Measurements from ENCODE around the gene ARHGAP26.

Gene ARHGAP26

DNA sequence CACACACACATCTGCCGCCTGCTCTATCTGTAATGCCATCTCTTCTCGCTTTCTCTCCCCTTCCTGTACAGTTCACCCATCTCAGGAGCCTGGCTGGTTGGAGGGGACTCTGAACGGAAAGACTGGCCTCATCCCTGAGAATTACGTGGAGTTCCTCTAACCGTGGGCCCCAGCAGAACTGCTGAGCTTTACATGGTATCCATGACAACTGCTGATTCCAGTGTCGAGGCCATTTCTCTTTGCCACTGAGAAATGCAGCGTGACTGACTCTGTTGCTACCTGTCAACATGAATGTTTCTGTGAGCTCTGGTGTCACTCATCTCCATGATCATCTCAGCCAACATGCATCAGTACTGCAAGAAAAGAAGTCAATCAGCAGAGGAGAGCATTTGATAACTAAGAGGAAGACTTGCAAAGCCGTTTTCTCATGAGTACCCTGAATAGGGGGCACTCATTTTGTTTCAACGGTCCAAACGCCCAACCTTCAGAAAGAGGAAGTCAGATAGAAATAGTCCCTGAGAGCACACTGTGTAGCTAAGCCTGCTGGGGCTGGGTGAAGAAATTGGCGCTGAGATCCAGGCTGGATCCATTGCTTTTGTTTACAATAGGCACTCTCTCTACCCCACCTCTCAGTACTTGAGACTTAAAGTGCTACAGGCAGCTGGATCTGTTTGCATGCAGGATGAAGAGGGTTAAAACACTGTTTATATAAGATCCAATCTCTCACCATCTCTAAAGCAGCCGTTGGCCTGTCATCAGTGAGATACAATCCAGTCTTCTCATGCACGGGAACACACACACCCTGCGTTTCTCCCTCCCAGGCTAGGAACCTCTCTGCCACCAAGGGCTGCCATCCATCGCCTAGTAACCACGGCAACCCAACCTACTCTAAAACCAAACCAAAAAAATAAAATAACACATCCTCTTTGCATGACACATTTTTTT is 452.4 kb downstream of the ARHGAP26 start:
- no peaks in the 10 kb centered on the region for H3K9me3 ChIP-seq
- peaks cover 0 to 16% (median 8%) of the 10 kb centered on the region in 3 donors for H3K36me3 ChIP-seq
- no peaks in the 10 kb centered on the region for H3K27me3 ChIP-seq
- no peak for TF ChIP-seq CTCF (IDR thresholded peaks at IDR 0.05)
- intact Hi-C loops (cut with DNase I; ENCODE audit: low total_unique reads), result no loop called here
- no peak overlapping the region for H3K27ac ChIP-seq
- no peak for DNase-seq
- H3K4me3 ChIP-seq, result no peak overlapping the region
- H3K4me1 ChIP-seq, result peaks cover 0 to 4% (median 0%) of the 10 kb centered on the region in 4 donors

DNA sequence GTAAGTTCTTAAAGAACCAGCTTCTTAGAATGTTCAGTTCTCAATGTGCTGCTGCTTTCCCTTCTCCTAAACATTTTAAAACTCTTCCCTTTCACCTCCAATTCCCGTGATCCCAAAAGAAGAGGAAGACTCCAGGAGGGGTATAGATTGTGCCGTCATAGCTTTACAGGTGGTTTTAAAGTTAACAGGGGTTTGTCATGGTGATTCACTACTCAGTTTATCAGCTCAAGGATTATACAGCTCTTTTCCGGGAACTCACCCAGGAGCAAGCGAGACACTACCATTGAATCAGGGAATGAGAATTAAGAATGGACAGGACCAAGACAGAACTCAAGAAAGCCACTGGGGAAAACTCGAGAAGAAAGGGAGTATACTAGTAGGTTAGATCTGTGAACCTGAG is 454.5 kb downstream of the ARHGAP26 start:
- H3K27ac ChIP-seq, result no peak overlapping the region
- no peaks in the 10 kb centered on the region for H3K9me3 ChIP-seq
- H3K4me3 ChIP-seq, result no peak overlapping the region
- no peak for DNase-seq
- H3K27me3 ChIP-seq, result no peaks in the 10 kb centered on the region
- TF ChIP-seq CTCF (IDR thresholded peaks at IDR 0.05), result no peak
- intact Hi-C loops (cut with DNase I; ENCODE audit: low total_unique reads), result no loop called here
- peaks cover 0 to 16% (median 8%) of the 10 kb centered on the region in 3 donors for H3K36me3 ChIP-seq
- peaks cover 0 to 6% (median 2%) of the 10 kb centered on the region in 4 donors for H3K4me1 ChIP-seq

DNA sequence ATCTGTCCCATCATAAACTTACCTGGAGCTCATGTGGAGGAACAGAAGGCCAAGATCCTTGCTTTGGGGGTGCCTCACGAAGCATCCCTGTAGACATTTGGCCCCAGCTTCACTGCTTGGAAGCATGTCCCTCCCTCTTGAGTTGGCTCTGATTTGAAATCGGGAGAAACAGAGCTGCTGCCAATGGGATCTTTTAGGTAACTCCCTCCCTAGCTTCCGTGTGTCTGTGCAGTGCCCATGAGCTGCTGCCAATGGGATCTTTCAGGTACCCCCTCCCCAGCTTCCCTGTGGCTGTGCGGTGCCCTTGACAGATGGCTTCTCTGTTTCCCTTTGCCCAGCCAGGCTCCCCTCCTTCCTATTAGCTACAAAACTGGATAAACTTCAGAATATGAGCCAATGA is 455.3 kb downstream of the ARHGAP26 start:
- no peak for DNase-seq
- Histone ChIP-seq H3K36me3 (peaks cover 0 to 16% (median 8%) of the 10 kb centered on the region in 3 donors), H3K4me3 (no peak overlapping the region), H3K4me1 (peaks cover 0 to 7% (median 3%) of the 10 kb centered on the region in 4 donors), H3K9me3 (no peaks in the 10 kb centered on the region), H3K27me3 (no peaks in the 10 kb centered on the region), H3K27ac (no peak overlapping the region)
- intact Hi-C loops (cut with DNase I; ENCODE audit: low total_unique reads), result no loop called here
- TF ChIP-seq CTCF (IDR thresholded peaks at IDR 0.05), result no peak

DNA sequence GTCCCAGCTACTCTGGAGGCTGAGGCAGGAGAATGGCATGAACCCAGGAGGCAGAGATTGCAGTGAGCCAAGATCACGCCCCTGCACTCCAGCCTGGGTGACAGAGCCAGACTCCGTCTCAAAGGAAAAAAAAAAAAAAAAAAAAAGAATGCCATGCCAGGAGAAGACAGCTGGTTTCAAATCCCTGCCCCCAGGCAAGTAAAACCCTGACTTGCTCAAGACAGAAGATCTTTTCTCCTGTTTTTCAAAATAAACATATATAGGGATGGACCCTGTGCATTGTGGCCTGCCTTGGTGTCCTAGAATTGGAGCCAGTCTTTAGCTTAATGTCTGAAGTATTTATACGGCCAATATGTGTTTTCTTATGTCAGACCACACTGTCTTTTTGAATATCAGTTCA is 456.2 kb downstream of the ARHGAP26 start:
- H3K4me1 ChIP-seq, result peaks cover 0 to 14% (median 8%) of the 10 kb centered on the region in 4 donors

DNA sequence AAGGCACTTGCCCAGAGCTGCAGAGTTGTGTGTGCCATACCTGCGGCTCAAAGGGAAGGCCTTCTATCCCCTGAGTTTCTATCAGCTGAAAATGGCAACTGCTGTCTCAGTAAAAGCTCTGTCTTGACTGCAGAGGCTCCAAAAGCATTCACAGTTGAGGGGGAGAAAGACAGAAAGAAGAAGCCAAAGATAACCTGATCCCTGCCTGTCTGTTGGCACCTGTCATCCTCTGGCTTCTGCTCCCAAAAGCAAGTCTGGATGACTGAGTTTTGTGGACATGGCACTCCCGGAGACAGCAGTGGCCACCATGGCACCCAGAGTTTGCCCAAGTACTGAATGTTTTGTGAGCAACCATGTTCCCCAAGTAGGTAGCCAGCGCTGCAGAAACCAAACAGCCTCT is 456.7 kb downstream of the ARHGAP26 start:
- Histone ChIP-seq H3K9me3 (no peaks in the 10 kb centered on the region), H3K27ac (no peak overlapping the region), H3K36me3 (peaks cover 0 to 16% (median 8%) of the 10 kb centered on the region in 3 donors), H3K4me3 (no peak overlapping the region), H3K4me1 (peaks cover 0 to 19% (median 10%) of the 10 kb centered on the region in 4 donors), H3K27me3 (no peaks in the 10 kb centered on the region)
- no peak for TF ChIP-seq CTCF (IDR thresholded peaks at IDR 0.05)
- DNase-seq, result no peak
- intact Hi-C loops (cut with DNase I; ENCODE audit: low total_unique reads), result no loop called here

More for the DNA sequence above, 456.2 kb downstream of the ARHGAP26 start:
- intact Hi-C loops (cut with DNase I; ENCODE audit: low total_unique reads), result no loop called here
- no peak for TF ChIP-seq CTCF (IDR thresholded peaks at IDR 0.05)
- Histone ChIP-seq H3K4me3 (no peak overlapping the region), H3K27me3 (no peaks in the 10 kb centered on the region), H3K9me3 (no peaks in the 10 kb centered on the region), H3K36me3 (peaks cover 0 to 16% (median 8%) of the 10 kb centered on the region in 3 donors), H3K27ac (no peak overlapping the region)
- no peak for DNase-seq
